ENCODE results near the gene KLHL18.
"Not testable (repeated sequence)": the region's sequence is repeated elsewhere in the genome, so short reads cannot be mapped to it uniquely, and the experiment has no call there.

The KLHL18 gene

DNA sequence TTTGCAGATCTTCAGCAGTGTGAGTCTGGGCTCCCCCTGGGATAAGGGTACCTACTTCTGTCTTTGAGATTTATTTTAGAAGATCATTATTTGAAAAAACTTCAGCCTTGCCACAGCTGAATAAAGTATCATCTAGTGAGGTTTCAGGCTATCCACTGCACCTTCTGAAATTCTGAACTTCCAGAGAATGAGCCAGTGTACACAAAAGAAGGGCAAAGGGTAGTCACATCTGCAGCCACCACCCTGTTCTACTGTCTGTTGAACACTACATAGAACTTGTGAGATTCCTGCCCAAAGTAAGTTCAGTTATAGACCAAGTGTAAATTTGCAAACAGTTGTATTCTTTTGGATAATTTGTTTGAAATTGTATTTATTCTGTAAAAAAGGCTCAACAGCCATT is 60.1 kb downstream of the KLHL18 start:
- Mint-ChIP-seq H3K27ac (no peak overlapping the region), H3K36me3 (ENCODE audit: low read depth) (peaks cover 23% of the 10 kb centered on the region)

DNA sequence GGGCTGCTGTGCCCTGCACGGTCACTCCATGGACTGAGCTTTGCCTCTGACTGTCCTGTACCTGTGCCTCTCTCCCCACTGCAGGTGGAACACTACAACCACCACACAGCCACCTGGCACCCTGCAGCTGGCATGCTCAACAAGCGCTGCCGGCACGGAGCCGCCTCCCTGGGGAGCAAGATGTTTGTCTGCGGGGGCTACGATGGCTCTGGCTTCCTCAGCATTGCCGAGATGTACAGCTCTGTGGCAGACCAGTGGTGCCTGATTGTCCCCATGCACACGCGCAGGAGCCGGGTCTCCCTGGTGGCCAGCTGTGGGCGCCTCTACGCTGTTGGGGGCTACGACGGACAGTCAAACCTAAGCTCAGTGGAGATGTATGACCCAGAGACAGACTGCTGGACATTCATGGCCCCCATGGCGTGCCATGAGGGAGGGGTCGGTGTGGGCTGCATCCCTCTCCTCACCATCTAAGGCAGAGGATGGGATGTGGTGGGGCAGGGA is 60.8 kb downstream of the KLHL18 start:
- peaks cover 17% of the 10 kb centered on the region for H3K36me3 Mint-ChIP-seq (ENCODE audit: low read depth)
- no peaks in the 10 kb centered on the region for H3K4me1 Mint-ChIP-seq (ENCODE audit: low read depth)
- no peaks in the 10 kb centered on the region for H3K27me3 Mint-ChIP-seq (ENCODE audit: low read depth)
- no peak overlapping the region for H3K27ac Mint-ChIP-seq
- no peak overlapping the region for H3K4me3 Mint-ChIP-seq
- H3K9me3 Mint-ChIP-seq, result no peaks in the 10 kb centered on the region
- DNase-seq (ENCODE audit: low spot score), result no peak

More for the DNA sequence above, 60.1 kb downstream of the KLHL18 start:
- Mint-ChIP-seq H3K4me3 (no peak overlapping the region), H3K4me1 (ENCODE audit: low read depth) (no peaks in the 10 kb centered on the region), H3K9me3 (no peaks in the 10 kb centered on the region), H3K27me3 (ENCODE audit: low read depth) (no peaks in the 10 kb centered on the region)
- DNase-seq (ENCODE audit: low spot score), result no peak

DNA sequence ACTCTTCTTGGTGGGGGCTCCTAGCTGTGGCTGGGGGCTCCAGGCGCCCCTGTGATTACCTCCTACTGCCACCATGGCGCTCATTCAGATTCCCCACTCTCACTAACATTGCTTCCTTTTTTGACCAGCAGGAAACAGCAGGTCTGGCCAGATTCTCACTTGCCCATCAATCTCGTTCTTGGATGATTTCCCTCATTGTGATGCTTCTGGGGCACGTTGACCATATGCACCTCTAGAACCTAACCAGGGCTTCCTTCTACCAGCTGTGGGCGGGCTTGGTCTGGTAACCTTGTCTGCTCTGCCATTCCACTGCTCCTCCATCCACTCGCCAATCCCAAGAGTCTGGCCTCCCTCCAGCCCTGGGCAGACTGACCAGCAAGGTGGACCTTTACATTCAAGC is 62.2 kb downstream of the KLHL18 start:
- H3K36me3 Mint-ChIP-seq (ENCODE audit: low read depth), result peaks cover 15% of the 10 kb centered on the region
- H3K27ac Mint-ChIP-seq, result no peak overlapping the region
- H3K9me3 Mint-ChIP-seq, result no peaks in the 10 kb centered on the region
- H3K27me3 Mint-ChIP-seq (ENCODE audit: low read depth), result no peaks in the 10 kb centered on the region
- no peaks in the 10 kb centered on the region for H3K4me1 Mint-ChIP-seq (ENCODE audit: low read depth)
- no peak overlapping the region for H3K4me3 Mint-ChIP-seq
- DNase-seq (ENCODE audit: low spot score), result no peak

DNA sequence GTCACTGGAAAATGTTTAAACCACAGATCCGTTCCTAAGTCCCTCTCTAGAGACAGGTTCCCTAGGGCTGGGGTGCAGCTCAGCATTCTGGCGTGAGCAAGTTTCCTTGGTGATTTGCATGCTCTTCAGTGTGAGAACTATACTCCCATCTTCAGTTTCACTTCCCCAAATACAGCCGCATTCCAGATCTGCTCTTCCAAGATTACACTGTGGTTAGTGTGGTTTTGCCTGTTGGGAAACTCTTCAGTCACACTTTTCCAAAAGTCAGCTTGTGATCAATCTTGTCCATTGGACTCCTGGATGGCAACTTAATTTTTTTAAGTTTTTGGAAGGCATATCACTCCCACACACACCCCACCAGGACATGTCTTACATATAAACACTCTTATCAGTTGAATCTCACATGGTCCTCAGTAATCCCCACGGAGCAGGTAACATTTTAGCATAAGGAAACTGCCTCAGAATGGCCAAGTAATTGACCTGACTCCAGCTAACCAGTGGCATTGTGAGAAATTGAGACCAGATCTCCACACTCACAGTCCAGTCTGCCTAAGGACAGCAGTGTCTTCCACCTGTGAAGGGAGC is 64.6 kb downstream of the KLHL18 start:
- H3K27ac Mint-ChIP-seq, result no peak overlapping the region
- no peak for DNase-seq (ENCODE audit: low spot score)
- H3K4me1 Mint-ChIP-seq (ENCODE audit: low read depth), result no peaks in the 10 kb centered on the region
- H3K36me3 Mint-ChIP-seq (ENCODE audit: low read depth), result peaks cover 12% of the 10 kb centered on the region
- peaks cover 2% of the 10 kb centered on the region for H3K27me3 Mint-ChIP-seq (ENCODE audit: low read depth)
- H3K4me3 Mint-ChIP-seq, result no peak overlapping the region
- H3K9me3 Mint-ChIP-seq, result no peaks in the 10 kb centered on the region

DNA sequence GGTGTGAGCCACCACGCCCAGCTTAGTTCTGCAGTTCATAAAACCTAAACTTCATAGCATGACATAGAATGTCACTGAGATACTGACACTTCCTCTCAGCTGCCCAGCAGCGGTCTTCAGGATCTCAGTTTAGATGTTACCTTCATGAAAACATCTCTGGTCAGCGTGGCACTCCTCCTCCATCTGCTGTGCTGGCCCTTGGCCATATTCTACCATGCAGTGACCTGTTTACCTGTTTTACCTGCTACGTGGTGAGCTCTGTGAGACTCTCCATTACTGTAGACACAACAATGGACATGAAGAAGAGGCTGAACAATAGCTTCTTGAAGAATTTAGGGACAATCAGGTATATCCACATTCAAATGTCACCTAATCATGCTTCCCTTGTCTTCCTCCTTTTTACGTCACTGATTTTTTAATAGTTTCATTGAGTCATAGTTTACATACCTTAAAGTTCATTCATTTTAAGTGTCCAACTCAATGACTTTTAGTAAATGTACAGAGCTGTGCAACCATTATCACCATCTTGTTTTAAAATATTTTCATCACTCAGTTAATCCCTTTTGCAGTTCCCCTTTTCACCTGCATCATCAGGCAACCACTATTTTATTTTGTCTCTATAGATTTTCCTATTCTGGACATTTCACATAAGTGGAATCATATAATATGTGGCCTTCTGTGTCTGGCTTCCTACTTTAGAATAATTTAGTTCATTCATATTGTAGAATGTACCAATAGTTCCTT is 65.8 kb downstream of the KLHL18 start:
- Mint-ChIP-seq H3K4me3 (no peak overlapping the region), H3K27ac (no peak overlapping the region), H3K27me3 (ENCODE audit: low read depth) (peaks cover 2% of the 10 kb centered on the region), H3K4me1 (ENCODE audit: low read depth) (no peaks in the 10 kb centered on the region), H3K9me3 (no peaks in the 10 kb centered on the region), H3K36me3 (ENCODE audit: low read depth) (peaks cover 8% of the 10 kb centered on the region)
- no peak for DNase-seq (ENCODE audit: low spot score)

DNA sequence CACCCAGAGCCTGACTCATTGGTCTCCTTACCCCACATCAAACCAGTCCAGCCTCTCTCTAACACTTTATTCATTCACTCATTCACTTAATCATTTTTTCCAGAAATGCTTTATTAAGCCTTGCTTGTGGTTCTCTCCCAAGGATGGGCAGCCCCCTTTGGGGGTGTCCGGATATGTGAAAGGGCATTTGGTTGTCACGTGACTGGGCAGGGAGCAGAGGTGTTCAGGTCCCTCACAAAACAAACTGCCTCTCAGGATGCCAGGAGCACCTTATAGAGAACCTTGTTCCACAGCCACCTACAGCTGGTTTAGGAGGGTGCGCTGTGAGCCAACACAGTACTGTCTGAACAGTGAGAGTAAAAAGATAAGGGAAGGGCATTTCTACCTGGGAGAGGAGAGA is 72.3 kb downstream of the KLHL18 start:
- Mint-ChIP-seq H3K27me3 (ENCODE audit: low read depth) (peaks cover 2% of the 10 kb centered on the region), H3K27ac (no peak overlapping the region), H3K36me3 (ENCODE audit: low read depth) (peaks cover under 1% of the 10 kb centered on the region), H3K4me1 (ENCODE audit: low read depth) (no peaks in the 10 kb centered on the region), H3K9me3 (peaks cover 14% of the 10 kb centered on the region), H3K4me3 (no peak overlapping the region)
- no peak for DNase-seq (ENCODE audit: low spot score)

DNA sequence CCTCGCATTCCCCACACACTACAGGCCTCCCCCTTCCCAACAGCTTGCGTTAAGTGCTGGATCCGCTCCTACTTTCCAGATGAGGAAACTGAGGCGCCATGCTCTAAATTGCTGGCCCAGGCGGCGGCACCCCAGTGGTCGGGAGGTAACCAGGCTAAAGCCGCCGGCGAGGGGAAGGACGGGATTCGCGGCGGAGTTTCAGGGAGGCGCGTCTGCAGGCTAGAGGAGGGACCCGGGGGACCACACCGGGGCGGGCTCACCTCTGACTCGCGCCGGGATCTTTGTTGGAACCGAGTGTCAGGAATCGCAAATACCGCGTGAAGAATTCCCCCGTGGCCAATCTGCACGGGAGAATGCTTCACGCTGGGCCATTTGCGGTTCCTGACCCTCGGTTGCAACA is 73.5 kb downstream of the KLHL18 start:
- DNase-seq (ENCODE audit: low spot score), result no peak
- H3K27me3 Mint-ChIP-seq (ENCODE audit: low read depth), result no peaks in the 10 kb centered on the region
- no peaks in the 10 kb centered on the region for H3K4me1 Mint-ChIP-seq (ENCODE audit: low read depth)
- no peak overlapping the region for H3K27ac Mint-ChIP-seq
- H3K36me3 Mint-ChIP-seq (ENCODE audit: low read depth), result peaks cover 5% of the 10 kb centered on the region
- no peak overlapping the region for H3K4me3 Mint-ChIP-seq
- H3K9me3 Mint-ChIP-seq, result peaks cover 20% of the 10 kb centered on the region

DNA sequence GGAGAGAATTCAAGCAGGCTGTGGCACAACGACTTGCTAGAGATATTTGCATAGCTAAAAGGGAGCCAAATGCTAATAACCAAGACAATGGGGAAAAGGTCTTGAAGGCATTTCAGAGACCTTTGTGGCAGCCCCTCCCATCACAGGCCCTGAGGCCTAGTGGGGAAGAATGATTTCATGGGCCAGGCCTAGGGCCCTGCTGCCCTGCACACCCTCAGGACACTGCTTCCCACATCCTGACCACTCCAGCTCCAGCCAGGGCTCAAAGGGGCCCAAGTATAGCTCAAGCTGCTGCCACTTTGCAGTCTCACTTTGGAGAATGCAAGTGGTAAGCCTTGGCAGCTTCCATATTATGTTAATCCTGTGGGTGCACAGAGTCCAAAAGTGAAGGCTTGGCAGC is 76.6 kb downstream of the KLHL18 start:
- peaks cover 11% of the 10 kb centered on the region for H3K36me3 Mint-ChIP-seq (ENCODE audit: low read depth)
- H3K4me3 Mint-ChIP-seq, result no peak overlapping the region
- no peak for DNase-seq (ENCODE audit: low spot score)
- H3K27ac Mint-ChIP-seq, result no peak overlapping the region
- H3K9me3 Mint-ChIP-seq, result peaks cover 28% of the 10 kb centered on the region
- H3K4me1 Mint-ChIP-seq (ENCODE audit: low read depth), result peaks cover 7% of the 10 kb centered on the region
- no peaks in the 10 kb centered on the region for H3K27me3 Mint-ChIP-seq (ENCODE audit: low read depth)

DNA sequence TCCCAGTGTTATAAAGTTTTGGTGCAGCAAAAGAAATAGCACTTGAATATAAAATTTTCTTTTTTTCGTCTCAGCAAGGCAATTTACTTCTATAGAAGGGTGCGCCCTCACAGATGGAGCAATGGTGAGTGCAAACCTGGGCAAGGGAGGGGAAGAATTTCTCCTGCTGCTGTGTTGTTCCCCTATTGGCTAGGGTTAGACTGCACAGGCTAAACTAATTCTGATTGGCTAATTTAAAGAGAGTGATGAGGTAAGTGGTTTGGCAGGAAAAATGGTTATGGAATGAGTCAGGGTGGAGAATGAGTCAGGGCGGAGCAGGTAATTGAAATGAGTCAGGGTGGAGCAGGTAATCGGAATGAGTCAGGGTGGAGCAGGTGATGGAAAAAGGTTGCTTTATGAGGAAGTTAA is 77.4 kb downstream of the KLHL18 start:
- DNase-seq (ENCODE audit: low spot score); H3K27ac Mint-ChIP-seq; H3K4me3 Mint-ChIP-seq; H3K27me3 Mint-ChIP-seq (ENCODE audit: low read depth); H3K4me1 Mint-ChIP-seq (ENCODE audit: low read depth): not testable (repeated sequence)
- H3K36me3 Mint-ChIP-seq (ENCODE audit: low read depth), result peaks cover 11% of the 10 kb centered on the region
- peaks cover 28% of the 10 kb centered on the region for H3K9me3 Mint-ChIP-seq

DNA sequence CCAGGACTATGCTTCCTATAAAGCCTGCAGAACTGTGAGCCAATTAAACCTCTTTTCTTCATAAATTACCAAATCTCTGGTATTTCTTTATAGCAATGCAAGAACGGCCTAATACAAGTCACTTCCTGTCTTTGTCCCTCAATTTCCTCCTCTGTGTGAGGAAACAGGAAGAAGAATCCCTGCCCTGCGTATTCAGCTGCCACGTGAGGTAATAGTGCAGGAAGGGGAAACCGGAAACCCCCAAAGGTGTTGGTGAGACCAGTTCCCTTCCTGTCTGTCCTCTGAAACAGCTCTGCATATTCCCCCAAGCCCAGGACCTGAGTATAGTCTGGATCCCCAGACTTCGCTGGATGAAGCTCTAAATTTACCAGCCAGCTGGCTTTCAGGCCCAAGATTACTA is 80.0 kb downstream of the KLHL18 start:
- H3K4me3 Mint-ChIP-seq, result no peak overlapping the region
- H3K36me3 Mint-ChIP-seq (ENCODE audit: low read depth), result peaks cover 11% of the 10 kb centered on the region
- no peak for DNase-seq (ENCODE audit: low spot score)
- no peaks in the 10 kb centered on the region for H3K27me3 Mint-ChIP-seq (ENCODE audit: low read depth)
- H3K9me3 Mint-ChIP-seq, result peaks cover 28% of the 10 kb centered on the region
- peak overlapping the region; percentile 64 for H3K27ac Mint-ChIP-seq
- peaks cover 7% of the 10 kb centered on the region for H3K4me1 Mint-ChIP-seq (ENCODE audit: low read depth)

DNA sequence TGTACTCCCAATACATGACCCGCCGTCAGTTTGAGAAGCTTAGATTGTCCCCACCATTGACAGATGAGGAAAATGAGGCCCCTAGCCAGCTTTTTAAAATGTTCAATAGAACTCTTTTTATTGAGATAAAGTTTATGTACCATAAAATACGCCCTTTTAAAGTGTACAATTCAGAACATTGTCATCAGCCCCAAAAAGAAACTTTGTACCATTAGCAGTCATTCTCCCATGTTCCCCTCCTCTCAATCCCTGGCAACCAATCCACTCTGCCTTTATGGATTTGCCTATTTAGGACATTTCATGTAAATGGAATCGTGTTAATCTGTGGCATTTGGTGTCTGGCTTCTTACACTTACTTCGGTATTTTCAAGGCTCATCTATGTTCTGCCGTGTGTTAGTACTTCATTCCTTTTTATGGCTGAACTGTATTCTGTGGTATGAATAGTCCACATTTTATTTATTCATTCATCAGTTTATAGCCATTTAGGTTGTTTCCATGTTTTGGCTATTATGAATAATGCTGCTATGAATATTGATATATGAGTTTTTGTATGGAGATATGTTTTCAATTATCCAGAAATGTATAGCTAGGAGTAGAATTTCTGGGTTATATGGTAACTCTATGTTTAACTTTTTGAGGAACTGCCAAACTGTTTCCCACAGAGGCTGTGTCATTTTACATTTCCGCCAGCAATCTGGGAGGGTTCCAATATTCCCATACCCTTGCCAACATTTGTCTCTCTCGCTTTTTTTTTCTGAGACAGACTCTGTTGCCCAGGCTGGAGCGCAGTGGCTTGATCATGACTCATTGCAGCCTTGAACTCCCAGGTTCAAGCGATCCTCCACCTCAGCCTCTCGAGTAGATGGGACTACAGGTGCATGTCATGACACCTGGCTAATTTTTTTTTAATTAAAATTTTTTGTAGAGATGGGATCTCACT is 82.7 kb downstream of the KLHL18 start:
- no peak overlapping the region for H3K27ac Mint-ChIP-seq
- peaks cover 6% of the 10 kb centered on the region for H3K36me3 Mint-ChIP-seq (ENCODE audit: low read depth)
- peaks cover 7% of the 10 kb centered on the region for H3K4me1 Mint-ChIP-seq (ENCODE audit: low read depth)
- H3K27me3 Mint-ChIP-seq (ENCODE audit: low read depth), result peaks cover 2% of the 10 kb centered on the region
- H3K4me3 Mint-ChIP-seq, result no peak overlapping the region
- peaks cover 9% of the 10 kb centered on the region for H3K9me3 Mint-ChIP-seq
- DNase-seq (ENCODE audit: low spot score), result no peak

DNA sequence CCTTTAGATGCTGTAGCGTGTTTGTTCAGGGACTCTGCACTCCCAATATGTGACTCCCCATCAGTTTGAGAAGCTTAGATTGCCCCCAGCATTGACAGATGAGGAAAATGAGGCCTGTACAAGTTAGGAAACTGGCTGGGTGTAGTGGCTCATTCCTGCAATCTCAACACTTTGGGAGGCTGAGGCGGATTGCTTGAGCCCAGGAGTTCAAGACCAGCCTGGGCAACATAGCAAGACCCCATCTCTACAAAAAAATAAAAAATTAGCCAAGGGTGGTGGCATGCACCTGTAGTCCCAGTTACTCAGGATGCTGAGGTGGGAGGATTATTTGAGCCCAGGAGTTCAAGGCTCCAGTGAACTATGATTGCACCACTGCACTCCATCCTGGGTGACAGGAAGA is 84.1 kb downstream of the KLHL18 start:
- Mint-ChIP-seq H3K36me3 (ENCODE audit: low read depth) (peaks cover 6% of the 10 kb centered on the region), H3K4me1 (ENCODE audit: low read depth) (peaks cover 7% of the 10 kb centered on the region), H3K27me3 (ENCODE audit: low read depth) (peaks cover 2% of the 10 kb centered on the region), H3K27ac (no peak overlapping the region), H3K9me3 (peaks cover 7% of the 10 kb centered on the region), H3K4me3 (no peak overlapping the region)
- no peak for DNase-seq (ENCODE audit: low spot score)

DNA sequence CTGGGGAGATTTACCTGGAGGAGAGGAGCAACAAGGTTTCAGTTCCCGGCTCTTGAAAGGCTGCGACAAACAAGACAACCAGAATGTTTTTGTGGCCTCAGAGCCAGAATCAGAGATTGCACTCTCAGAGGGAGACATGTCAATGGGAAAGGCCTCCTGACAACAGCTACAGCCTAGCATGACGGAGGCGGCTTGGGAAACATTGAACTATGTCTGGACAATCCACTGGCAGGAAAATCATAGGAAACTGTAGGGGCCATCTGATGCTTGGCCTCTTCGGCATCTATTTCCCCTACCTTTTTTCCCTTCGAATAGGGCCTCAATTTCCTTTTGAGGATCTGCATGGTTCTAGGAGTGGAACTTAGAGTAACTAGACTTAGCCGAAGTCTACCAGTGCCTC is 84.9 kb downstream of the KLHL18 start:
- H3K9me3 Mint-ChIP-seq, result peaks cover 3% of the 10 kb centered on the region
- peaks cover 3% of the 10 kb centered on the region for H3K4me1 Mint-ChIP-seq (ENCODE audit: low read depth)

DNA sequence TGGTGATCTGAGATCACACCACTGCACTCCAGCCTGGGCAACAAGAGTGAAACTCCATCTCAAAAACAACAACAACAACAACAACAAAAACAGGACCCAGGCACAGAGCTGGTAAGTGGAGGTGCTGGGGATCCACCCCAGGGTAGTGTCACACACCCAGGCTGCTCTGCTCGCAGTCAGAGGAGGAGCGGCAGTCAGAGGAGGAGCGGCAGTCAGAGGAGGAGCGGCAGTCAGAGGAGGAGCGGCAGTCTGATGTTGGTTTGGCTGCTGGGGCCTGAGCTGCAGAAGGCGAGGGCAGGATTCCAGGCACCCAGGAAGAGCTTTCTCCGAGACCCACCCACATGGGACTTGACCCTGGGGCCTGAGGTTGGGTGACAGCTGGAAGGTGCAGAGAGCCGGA is 87.3 kb downstream of the KLHL18 start:
- H3K4me3 Mint-ChIP-seq; H3K4me1 Mint-ChIP-seq (ENCODE audit: low read depth); DNase-seq (ENCODE audit: low spot score); H3K9me3 Mint-ChIP-seq; H3K27ac Mint-ChIP-seq; H3K27me3 Mint-ChIP-seq (ENCODE audit: low read depth); H3K36me3 Mint-ChIP-seq (ENCODE audit: low read depth): not testable (repeated sequence)

More for the DNA sequence above, 84.9 kb downstream of the KLHL18 start:
- Mint-ChIP-seq H3K27me3 (ENCODE audit: low read depth) (peaks cover 2% of the 10 kb centered on the region), H3K27ac (no peak overlapping the region), H3K36me3 (ENCODE audit: low read depth) (peaks cover 2% of the 10 kb centered on the region), H3K4me3 (no peak overlapping the region)
- no peak for DNase-seq (ENCODE audit: low spot score)

All from T-helper 2 cell treated with Interferon-gamma antibody and Interleukin-4, amounts not matched to agents 5 μg/mL and 100 μg/mL, for 36 hours (primary cell).